Stimulated activated CD8-positive, alpha-beta memory T cell treated with anti-CD3 and anti-CD28 coated beads, Interleukin-15, amount 100 ng/mL, for 1 hour (primary cell): ENCODE data around the gene MAML3.

Experiments used
- DNase-seq: peaks from one replicate; pipeline ENCODE4 v3.0.0-alpha.2; 2020; ENCODE audit warnings: low read depth

MAML3 gene

GRCh38 chr4:139863531-139863930 lies 290.5 kb downstream of the MAML3 start:
- DNase-seq: no peak

DNA sequence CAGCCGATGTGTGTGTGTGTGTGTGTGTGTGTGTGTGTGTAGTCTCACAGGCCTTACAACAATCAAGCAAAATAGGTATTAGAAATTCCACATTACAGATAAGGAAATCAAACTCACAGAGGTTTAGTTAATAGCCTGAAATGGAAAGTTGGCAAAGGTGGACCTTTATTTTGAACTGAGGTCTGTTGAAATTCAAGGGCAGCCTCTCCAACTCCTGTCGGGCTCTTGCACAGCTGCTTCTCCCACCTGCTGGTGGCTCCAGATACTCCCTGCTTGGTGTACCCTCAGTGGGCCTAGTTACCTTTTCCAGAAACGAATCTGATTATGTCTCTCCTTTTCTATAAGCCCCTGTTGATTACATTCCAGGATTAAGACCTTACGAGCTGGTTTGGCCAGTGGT lies 292.5 kb downstream of the MAML3 start:
- no peak for DNase-seq

DNA sequence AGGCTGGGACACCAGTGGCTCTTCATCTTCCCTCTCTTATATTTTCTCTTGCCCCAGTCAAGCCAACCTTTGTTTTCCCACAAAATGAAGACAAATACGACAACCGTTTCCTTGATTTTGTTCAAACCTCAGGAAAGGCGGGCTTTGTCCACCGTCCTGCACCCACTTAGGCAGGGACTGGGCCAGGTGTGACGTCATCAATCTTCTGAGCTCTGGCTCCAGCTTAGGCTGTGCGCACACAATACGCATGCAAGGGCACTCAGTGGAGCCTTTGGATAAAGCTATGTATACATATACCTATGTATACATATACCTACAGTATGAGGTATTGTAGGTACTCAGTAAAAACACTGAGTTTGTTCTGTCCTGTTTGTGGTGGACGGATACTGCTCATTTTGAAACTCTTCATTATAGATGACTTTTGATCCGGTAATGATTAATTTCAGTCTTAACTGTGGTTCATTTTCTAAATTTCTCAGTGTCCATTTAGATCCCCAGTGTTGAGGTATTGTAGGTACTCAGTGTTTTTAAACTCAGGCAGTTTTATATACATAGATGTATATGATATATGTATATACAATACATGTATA lies 293.5 kb downstream of the MAML3 start:
- no peak for DNase-seq

- no peak for DNase-seq
Observed at GRCh38 chr4:139859876-139860275, 294.1 kb downstream of the MAML3 start.

DNA sequence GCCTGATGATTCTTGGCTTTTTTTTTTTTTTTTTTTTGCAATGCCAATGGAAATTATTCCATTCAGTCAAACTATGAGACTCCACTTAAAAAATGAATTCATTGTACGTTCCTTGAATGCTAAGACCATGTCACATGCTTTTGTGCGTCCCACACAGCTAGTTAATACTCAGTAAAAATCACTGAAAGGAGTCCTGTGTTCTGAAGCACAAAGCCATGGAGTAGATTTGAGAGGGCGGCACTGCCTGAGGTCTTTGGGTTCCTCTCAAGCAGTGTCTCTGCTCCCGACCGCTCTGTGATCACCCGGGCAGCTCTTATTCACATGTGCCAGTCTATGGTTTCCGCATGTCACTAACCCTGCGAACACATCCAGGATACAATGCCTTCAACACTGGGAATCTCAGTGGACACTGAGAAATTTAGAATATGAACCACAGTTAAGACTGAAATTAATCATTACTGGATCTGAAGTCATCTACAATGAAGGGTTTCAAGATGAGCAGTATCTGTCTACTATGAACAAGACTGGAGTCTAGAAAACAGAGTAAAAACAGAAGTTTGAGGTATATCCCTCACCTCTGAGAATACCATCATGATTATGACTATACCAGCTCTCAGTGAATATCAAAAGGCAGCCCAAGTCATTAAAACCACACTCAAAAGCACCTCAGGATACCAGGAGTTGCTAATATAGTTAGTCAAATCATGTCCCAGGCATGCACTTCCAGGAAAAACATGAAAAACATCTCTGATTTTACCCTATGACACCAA lies 295.4 kb downstream of the MAML3 start:
- DNase-seq: no peak

DNA sequence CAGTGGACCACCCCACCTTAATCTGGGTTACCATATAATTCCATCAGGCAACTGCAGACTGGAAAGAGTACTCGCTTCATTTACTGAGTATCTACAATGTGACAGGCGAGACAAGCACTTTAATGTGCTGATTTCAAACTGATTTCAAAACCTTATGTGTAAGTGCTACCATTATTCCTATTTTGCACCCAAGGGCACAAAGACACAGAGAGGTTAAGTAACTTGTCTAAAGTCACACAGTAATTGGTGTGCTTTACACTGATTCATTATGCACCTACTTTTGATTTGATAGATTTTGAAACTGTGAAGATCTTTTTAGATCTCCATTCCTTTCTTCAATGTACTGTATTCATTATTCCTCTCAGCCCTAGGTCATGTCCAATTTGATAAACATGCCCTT lies 296.0 kb downstream of the MAML3 start:
- no peak for DNase-seq

GRCh38 chr4:139857021-139857420 lies 297.0 kb downstream of the MAML3 start:
- no peak for DNase-seq

- no peak for DNase-seq
Observed at GRCh38 chr4:139854668-139855403, 299.1 kb downstream of the MAML3 start.

GRCh38 chr4:139853309-139853708 lies 300.7 kb downstream of the MAML3 start:
- DNase-seq: no peak

- DNase-seq: no peak
Observed at GRCh38 chr4:139852612-139853269, 301.2 kb downstream of the MAML3 start.

GRCh38 chr4:139851639-139852038 lies 302.3 kb downstream of the MAML3 start:
- no peak for DNase-seq

DNA sequence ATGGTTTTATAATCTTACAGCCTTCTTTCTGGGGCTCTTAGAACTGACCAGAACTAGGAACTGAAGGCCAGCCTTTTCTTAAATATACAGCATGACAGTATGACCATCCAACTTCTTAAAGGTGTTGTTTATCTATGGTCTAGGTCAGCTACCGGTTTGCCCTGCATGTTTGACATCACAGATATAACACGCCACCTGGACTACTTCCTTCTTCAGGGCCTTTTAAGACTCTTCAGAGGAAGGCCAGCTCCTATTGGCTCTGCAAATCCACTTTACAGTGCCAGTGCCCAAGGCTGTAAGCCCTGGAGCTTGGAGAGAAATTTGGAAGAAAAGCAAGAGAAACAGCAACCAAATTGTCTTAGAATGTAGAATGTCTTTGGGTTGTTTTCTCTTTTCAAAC lies 302.9 kb downstream of the MAML3 start:
- no peak for DNase-seq

DNA sequence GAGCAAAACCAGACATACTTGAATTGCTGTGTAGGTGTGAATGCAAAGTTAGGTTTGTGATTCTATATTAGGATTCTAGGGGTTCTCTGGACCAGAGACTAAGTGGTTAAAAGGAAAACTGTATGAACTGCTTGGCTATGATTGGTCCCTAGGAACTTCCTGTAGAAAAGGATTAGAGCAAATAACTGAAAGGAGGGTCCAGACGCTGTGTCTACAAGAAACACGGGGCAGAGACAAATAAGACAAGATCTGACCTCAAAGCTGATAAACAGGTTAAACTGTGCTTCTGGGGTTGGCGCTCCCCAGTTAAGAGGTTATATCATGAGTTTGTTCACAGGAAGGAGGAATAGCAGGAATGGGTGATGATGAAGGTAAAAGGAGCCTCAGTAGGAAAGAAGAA lies 304.8 kb downstream of the MAML3 start:
- no peak for DNase-seq

DNA sequence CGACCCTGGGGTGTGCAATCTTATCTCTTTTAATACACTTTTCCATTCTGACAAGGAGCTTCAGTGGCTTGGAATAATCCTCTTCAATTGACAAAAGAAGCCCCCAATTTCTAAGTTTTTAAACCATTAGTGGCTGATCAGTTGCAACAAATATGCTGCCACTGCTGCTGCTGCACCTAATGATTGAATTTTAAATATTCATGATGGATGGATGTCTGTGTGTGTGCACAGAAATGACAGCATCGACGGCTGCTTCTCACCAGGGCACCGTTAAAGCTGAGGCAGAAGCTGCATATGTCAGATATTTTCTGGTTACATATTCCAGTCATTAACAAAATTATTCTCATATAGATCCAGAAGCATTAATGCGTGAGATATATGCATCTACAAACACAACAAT lies 306.0 kb downstream of the MAML3 start:
- no peak for DNase-seq

DNA sequence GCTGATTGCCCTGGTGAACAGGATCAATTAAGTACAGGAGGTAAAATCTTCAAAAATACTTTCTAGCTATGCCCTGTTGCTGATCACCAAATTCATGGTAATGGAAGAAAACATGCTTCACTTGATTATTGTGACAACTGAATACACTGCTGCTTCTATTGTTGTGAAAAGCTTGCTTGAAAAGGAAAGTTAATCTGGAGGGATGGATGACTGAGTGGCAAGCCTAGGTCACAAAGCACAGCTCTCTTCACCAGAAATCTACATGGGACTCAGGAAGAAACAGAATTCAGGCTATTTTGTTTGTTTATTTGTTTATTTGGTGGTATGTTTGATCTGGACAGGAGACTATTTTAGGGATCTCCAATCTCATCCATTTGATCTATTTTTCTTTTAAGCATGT lies 306.4 kb downstream of the MAML3 start:
- DNase-seq: no peak

DNA sequence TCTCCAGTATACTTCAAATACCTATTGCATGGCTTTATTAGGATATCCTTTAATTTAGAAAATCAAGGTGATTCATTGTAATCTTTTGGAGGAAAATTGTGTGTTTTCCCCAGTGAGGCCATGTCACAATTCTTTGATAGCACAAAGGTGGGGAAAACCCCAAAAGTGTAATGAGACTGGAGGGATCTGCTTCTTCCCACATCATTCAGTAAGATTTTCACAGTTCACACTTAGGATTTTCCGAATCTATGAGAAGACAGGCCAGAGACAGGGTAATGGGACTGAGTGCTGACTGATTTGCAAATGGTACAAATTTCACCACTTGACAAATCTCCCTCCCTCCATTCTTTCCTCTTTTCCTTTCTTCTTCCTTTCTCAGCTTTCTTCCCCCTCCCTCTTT lies 307.2 kb downstream of the MAML3 start:
- DNase-seq: no peak

DNA sequence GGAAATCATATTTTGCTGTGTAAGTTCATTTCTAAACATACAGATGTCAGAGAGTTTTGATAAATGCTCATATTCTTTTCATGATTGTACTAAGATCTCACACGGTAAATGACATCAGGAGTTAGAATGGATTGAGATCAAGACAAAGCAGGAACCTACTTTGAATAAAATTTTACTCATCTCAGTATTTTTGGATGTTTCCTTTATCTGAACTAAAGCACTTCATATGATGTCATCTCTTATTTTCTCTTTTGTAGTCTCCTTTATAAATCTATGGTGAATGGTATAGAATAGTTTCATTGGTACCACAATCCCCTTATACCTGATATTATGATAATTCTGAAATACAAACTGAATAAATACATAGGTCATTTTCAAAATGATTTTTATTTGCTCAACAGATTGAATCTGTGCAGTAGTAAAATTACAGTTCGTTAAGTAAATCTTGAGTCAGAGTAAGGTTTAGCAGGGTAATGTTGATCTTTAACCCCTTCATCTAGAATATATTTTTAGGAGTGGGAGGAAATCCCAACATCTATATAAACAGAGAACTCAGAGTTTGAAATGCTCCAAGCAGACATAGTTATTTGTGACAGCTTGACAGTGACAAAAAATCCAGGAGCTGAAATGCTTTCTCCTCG lies 308.4 kb downstream of the MAML3 start:
- DNase-seq: no peak

- DNase-seq: no peak
Observed at GRCh38 chr4:139844459-139845036, 309.4 kb downstream of the MAML3 start.

DNA sequence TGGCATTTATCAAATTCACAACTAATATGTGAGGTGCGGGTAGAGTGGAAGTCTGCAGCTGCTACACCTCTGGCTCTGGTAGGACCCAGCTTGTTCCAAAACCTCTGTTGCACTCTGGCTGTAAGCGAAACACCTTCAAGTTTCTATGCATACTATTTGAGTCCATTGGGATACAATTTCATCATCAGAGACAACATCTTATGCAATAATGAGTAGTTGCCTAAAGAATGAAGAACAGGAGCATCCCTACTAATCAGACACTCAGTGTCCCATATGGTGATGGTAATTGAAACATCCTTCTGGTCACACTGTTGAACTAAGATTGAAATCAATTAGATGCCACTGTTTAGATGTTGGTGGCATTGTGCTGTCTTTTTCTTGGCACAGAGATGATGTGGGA lies 309.9 kb downstream of the MAML3 start:
- no peak for DNase-seq

DNA sequence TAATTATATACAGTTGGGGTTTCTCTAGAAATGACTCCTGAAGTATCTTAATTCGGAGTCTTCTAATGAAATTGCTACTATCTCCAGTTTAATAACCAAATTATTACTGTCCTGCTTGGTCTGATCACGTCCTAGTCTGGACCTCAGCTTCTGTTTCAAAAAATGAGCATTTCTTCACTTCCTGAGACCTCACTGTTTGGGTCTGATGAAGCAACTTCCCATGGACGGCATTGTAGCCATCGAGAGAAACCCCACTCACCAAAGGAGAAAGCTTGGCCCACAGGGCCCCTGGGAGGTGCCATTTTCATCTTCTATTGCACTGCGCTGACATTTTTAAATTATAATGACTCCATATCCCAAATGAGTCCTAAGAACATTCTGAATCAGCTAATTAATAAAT lies 310.3 kb downstream of the MAML3 start:
- no peak for DNase-seq

DNA sequence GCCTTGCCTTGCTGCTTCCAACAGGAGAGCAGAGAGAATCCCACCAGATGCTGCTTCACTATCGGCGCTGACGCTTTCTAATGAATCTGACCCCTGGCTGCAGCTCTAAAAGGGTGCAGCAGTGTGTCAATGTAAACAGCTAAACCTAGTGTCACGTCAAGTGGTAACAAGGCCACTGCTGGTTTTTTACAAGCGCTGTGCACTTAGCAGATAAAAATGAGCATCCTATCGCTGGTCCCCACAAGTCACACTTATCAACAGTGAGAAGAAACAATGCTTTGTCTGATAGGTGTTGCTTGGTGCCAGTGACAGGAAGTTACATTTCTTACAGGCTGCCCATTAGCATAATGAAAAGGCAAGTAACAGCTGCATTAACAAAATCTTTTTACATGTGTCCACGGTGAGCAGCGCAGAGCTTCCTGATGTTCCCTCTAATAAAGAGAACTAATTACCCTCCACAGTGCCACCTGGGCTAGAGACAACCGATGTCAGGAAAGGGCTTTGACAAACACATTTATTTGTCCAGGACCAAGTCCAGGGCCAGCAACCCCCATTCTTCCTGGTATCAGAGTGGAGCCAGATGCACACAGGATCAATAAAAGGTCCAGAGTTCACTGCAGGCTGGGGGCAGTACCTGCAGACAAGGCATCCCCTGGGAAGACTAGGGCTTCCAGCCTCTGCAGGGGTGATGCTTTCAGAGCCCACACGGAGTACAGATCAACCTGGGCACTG lies 312.4 kb downstream of the MAML3 start:
- peak; percentile 2 for DNase-seq
